Measurements from ENCODE around the gene MCUB.

The MCUB gene

DNA sequence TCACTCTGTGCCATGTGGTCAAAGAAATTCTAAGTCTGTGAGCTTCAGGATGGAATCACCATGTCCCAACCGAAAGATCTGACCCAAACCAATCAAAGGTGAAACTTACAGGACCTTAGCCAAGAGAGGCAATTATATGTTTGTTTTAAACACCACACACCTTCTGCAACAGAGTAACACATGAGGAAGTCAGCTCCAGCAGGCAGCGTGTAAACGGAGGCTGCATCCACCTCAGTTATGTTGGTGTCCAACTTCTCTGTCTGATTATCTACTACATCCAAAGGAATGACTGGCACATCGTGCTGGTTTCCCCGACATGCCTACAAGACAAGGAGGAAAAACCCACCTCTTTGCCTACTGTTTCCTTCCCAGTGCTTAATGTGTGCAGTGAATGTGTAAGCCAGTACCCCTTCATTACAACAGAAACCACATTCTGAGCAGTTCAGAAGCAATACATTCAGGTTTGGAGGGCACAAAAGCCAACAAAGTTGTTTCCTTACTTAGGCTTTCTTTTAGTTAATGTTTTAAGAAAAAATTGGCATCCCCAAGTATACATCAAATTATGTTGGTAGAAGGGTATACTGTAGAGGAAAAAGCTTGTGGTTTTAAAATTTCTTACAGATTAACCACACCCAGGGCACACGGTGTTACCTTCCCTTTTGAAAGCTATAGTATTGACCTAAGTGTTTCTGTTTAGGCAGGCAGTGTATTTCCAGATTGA, 130.8 kb downstream of the MCUB start:
- Histone ChIP-seq H3K36me3 (ENCODE audit: insufficient read depth, low read length) (peaks cover 54% of the 10 kb centered on the region), H3K9me2 (replicated peaks; ENCODE audit: low read depth, low read length) (no peaks in the 10 kb centered on the region)

DNA sequence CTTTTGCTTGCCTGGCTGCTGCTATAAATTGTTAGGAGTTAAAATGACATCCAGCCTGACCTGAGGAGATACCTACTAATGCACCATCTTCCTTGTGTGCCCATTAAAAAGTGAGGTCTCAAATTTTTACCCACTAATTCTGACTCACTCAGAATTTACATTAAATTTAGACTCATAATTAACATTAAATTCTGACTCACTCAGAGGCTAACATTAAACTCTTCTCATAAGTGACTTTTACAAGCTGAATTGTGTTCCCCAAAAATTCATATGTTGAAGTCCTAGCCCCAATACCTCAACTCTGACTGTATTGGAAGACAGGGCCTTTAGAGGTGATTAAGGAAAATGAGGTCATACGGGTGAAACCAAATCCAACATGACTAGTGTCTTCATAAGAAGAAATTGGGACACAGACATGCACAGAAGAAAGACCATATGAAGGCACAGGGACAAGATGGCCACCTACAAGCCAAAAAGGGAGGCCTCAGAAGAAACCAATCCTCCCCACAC, 131.4 kb downstream of the MCUB start:
- H3K4me2 ChIP-seq (ENCODE audit: low read depth, low read length, poor library complexity, severe bottlenecking) = peak overlapping the region; percentile 11
- H3K4me3 ChIP-seq (ENCODE audit: low read length, poor library complexity, severe bottlenecking) = no peak overlapping the region
- peaks cover 60% of the 10 kb centered on the region for H3K36me3 ChIP-seq (ENCODE audit: insufficient read depth, low read length)
- peaks cover 15% of the 10 kb centered on the region for H3K4me1 ChIP-seq (ENCODE audit: insufficient read depth, low read length, poor library complexity, severe bottlenecking)
- H2AFZ ChIP-seq (ENCODE audit: low read length) = no peak overlapping the region
- H3K79me2 ChIP-seq (ENCODE audit: insufficient read depth, low read length) = no peaks in the 10 kb centered on the region; the same call in 1 of the 2 replicates
- H3K9me2 ChIP-seq (replicated peaks; ENCODE audit: low read depth, low read length) = no peaks in the 10 kb centered on the region
- H3K9me3 ChIP-seq (ENCODE audit: insufficient read depth, low read depth, low read length) = no peaks in the 10 kb centered on the region
- no peaks in the 10 kb centered on the region for H3F3A ChIP-seq (ENCODE audit: low read depth)
- H3K9ac ChIP-seq (ENCODE audit: low read depth, low read length, poor library complexity, severe bottlenecking) = no peak overlapping the region
- TF ChIP-seq EZH2phosphoT487 (IDR thresholded peaks at IDR 0.05; ENCODE audit: borderline replicate concordance) = no peak
- TF ChIP-seq, protein P1, sequence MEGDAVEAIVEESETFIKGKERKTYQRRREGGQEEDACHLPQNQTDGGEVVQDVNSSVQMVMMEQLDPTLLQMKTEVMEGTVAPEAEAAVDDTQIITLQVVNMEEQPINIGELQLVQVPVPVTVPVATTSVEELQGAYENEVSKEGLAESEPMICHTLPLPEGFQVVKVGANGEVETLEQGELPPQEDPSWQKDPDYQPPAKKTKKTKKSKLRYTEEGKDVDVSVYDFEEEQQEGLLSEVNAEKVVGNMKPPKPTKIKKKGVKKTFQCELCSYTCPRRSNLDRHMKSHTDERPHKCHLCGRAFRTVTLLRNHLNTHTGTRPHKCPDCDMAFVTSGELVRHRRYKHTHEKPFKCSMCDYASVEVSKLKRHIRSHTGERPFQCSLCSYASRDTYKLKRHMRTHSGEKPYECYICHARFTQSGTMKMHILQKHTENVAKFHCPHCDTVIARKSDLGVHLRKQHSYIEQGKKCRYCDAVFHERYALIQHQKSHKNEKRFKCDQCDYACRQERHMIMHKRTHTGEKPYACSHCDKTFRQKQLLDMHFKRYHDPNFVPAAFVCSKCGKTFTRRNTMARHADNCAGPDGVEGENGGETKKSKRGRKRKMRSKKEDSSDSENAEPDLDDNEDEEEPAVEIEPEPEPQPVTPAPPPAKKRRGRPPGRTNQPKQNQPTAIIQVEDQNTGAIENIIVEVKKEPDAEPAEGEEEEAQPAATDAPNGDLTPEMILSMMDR (conservative IDR thresholded peaks at IDR 0.05; ENCODE audit: low read length) = no peak
- H3K27me3 ChIP-seq (ENCODE audit: insufficient read depth, low read length, poor library complexity, severe bottlenecking) = no peaks in the 10 kb centered on the region
- peaks cover 6% of the 10 kb centered on the region for H4K20me1 ChIP-seq (ENCODE audit: insufficient read depth, low read length, poor library complexity, severe bottlenecking)

More for the DNA sequence above, 130.8 kb downstream of the MCUB start:
- H3F3A ChIP-seq (ENCODE audit: low read depth) = no peaks in the 10 kb centered on the region
- H3K9me3 ChIP-seq (ENCODE audit: insufficient read depth, low read depth, low read length) = no peaks in the 10 kb centered on the region
- peak overlapping the region; percentile 11 for H3K4me2 ChIP-seq (ENCODE audit: low read depth, low read length, poor library complexity, severe bottlenecking)
- TF ChIP-seq, protein P1 (conservative IDR thresholded peaks at IDR 0.05; ENCODE audit: low read length) = no peak
- no peak for TF ChIP-seq EZH2phosphoT487 (IDR thresholded peaks at IDR 0.05; ENCODE audit: borderline replicate concordance)
- peaks cover 15% of the 10 kb centered on the region for H3K4me1 ChIP-seq (ENCODE audit: insufficient read depth, low read length, poor library complexity, severe bottlenecking)
- H3K4me3 ChIP-seq (ENCODE audit: low read length, poor library complexity, severe bottlenecking) = no peak overlapping the region
- no peaks in the 10 kb centered on the region for H3K27me3 ChIP-seq (ENCODE audit: insufficient read depth, low read length, poor library complexity, severe bottlenecking)
- no peaks in the 10 kb centered on the region for H3K79me2 ChIP-seq (ENCODE audit: insufficient read depth, low read length)
- no peak overlapping the region for H2AFZ ChIP-seq (ENCODE audit: low read length)
- no peak overlapping the region for H3K9ac ChIP-seq (ENCODE audit: low read depth, low read length, poor library complexity, severe bottlenecking)
- H4K20me1 ChIP-seq (ENCODE audit: insufficient read depth, low read length, poor library complexity, severe bottlenecking) = peaks cover under 1% of the 10 kb centered on the region

DNA sequence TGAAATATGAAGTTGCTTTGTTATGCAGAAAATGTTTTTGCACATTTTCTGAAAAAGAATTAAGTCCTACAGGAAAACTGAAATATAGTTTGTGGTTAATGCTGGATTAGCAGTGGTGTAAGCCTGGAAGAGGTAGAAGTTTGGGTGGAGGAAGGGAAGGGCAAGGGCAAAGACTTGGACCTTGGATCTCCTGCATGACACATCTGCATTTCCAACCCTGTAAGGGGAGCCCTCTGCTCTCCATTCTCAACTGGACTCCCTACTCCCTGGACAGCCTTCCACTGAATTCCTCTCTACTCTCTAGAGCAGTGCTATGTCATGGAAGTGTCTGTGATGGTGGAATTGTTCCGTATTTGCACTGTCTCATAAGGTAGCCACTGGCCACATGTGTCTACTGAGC, 138.6 kb downstream of the MCUB start:
- Histone ChIP-seq H3K9me2 (replicated peaks; ENCODE audit: low read depth, low read length) (no peaks in the 10 kb centered on the region), H3F3A (ENCODE audit: low read depth) (no peaks in the 10 kb centered on the region), H3K79me2 (ENCODE audit: insufficient read depth, low read length) (peaks cover 57% of the 10 kb centered on the region), H3K4me2 (ENCODE audit: low read depth, low read length, poor library complexity, severe bottlenecking) (peak overlapping the region; percentile 79), H3K4me1 (ENCODE audit: insufficient read depth, low read length, poor library complexity, severe bottlenecking) (peaks cover 44% of the 10 kb centered on the region), H3K9me3 (ENCODE audit: insufficient read depth, low read depth, low read length) (no peaks in the 10 kb centered on the region), H3K9ac (ENCODE audit: low read depth, low read length, poor library complexity, severe bottlenecking) (no peak overlapping the region), H3K27me3 (ENCODE audit: insufficient read depth, low read length, poor library complexity, severe bottlenecking) (no peaks in the 10 kb centered on the region), H3K36me3 (ENCODE audit: insufficient read depth, low read length) (peaks cover 28% of the 10 kb centered on the region; the same call in 1 of the 2 replicates), H2AFZ (ENCODE audit: low read length) (no peak overlapping the region), H4K20me1 (ENCODE audit: insufficient read depth, low read length, poor library complexity, severe bottlenecking) (peaks cover 7% of the 10 kb centered on the region), H3K4me3 (ENCODE audit: low read length, poor library complexity, severe bottlenecking) (peak overlapping the region; percentile 17)
- TF ChIP-seq, protein P1 (conservative IDR thresholded peaks at IDR 0.05; ENCODE audit: low read length) = no peak
- no peak for TF ChIP-seq EZH2phosphoT487 (IDR thresholded peaks at IDR 0.05; ENCODE audit: borderline replicate concordance)

All from Loucy (cell line).